AG04449 (cell line): ENCODE measurements around the gene PPP1R2.

Source experiments
- CTCF ChIA-PET: fragments of 350-600 bp; formaldehyde crosslinking; extraction: SDS; loops from one replicate; lab custom pipeline; 2021; ENCODE audit warnings: antibody characterized with exemption; lab: Yijun Ruan, JAX
- POLR2A ChIA-PET: fragments of 400-600, 350-600 bp; formaldehyde crosslinking; extraction: SDS; loops from one replicate; lab custom pipeline; 2020; ENCODE audit warnings: antibody characterized with exemption, inconsistent platforms; lab: Yijun Ruan, JAX
- DNase-seq: peaks from one replicate; pipeline ENCODE4 v3.0.0-alpha.2; 2010; ENCODE audit warnings: low read depth, low spot score
- H3K4me3 ChIP-seq: 2 replicates; pipeline ENCODE4 v1.5.1; 2011; ENCODE audit warnings: low read depth, mild to moderate bottlenecking, control low read depth, low read length
- CTCF ChIP-seq: IDR thresholded peaks from one replicate; pipeline ENCODE4 v1.5.1; 2011; ENCODE audit warnings: mild to moderate bottlenecking, moderate library complexity, low read length, control low read depth, inconsistent platforms; ENCODE audit not compliant: insufficient read depth; ENCODE audit errors: missing control alignments

The PPP1R2 gene

GRCh38 chr3:195577645-195578177 is 34.6 kb upstream of the PPP1R2 start:
- H3K4me3 ChIP-seq: no peak overlapping the region
- ChIA-PET CTCF (no interaction called here), POLR2A (no interaction called here)
- no peak for TF ChIP-seq CTCF
- DNase-seq: no peak

GRCh38 chr3:195574497-195575304 is 31.6 kb upstream of the PPP1R2 start:
- ChIA-PET CTCF (no interaction called here), POLR2A (no interaction called here)
- no peak overlapping the region for H3K4me3 ChIP-seq
- DNase-seq: no peak
- no peak for TF ChIP-seq CTCF

- CTCF ChIA-PET: no interaction called here
- no peak for DNase-seq
- H3K4me3 ChIP-seq: no peak overlapping the region
- POLR2A ChIA-PET: no interaction called here
- no peak for TF ChIP-seq CTCF
Measured at GRCh38 chr3:195573611-195574496, 30.7 kb upstream of the PPP1R2 start.

- POLR2A ChIA-PET: no interaction called here
- no peak for TF ChIP-seq CTCF
- no peak overlapping the region for H3K4me3 ChIP-seq
- no peak for DNase-seq
- CTCF ChIA-PET: interaction anchor here (1.3 kb wide), 1 partner anchor 14 kb away, joined by 6 read pairs; no protein-coding TSS in a partner anchor
Measured at GRCh38 chr3:195571361-195571760, 28.2 kb upstream of the PPP1R2 start.

GRCh38 chr3:195570912-195571311 is 27.8 kb upstream of the PPP1R2 start:
- no peak for TF ChIP-seq CTCF
- ChIA-PET CTCF (interaction anchor here (1.3 kb wide), 1 partner anchor 14 kb away, joined by 6 read pairs; no protein-coding TSS in a partner anchor), POLR2A (no interaction called here)
- DNase-seq: no peak
- H3K4me3 ChIP-seq: no peak overlapping the region

GRCh38 chr3:195570344-195570743 is 27.2 kb upstream of the PPP1R2 start:
- DNase-seq: no peak
- ChIA-PET CTCF (interaction anchor here (1.3 kb wide), 1 partner anchor 13 kb away, joined by 6 read pairs; no protein-coding TSS in a partner anchor), POLR2A (no interaction called here)
- TF ChIP-seq CTCF: no peak
- H3K4me3 ChIP-seq: no peak overlapping the region
